Mucosa of descending colon (tissue), 3 donors: Measurements from ENCODE around the gene RASD2. TPM values are rescaled to one million over a fixed set of nuclear protein-coding genes. Genes with fewer than 3 reads are reported as not detected.

ENCODE experiments used
- ATAC-seq: fragments of 200-7000 bp; cut with Tn5 transposase; one replicate; pipeline ENCODE4 v1.9.1; 2020; ENCODE audit warnings: mild to moderate bottlenecking, moderate library complexity
- DNase-seq, 3 donors: peaks; one replicate each; pipeline ENCODE4 v3.0.0-alpha.2; 2020
- H3K36me3 ChIP-seq: fragments of 200-600 bp; one replicate; pipeline ENCODE4 v1.8.0; 2021; ENCODE audit warnings: low read depth, mild to moderate bottlenecking
- H3K4me1 ChIP-seq: fragments of 200-600 bp; one replicate; pipeline ENCODE4 v1.8.0; 2021; ENCODE audit warnings: low read depth, mild to moderate bottlenecking
- H3K4me3 ChIP-seq: fragments of 200-600 bp; one replicate; pipeline ENCODE4 v1.8.0; 2021; ENCODE audit warnings: mild to moderate bottlenecking
- H3K9me3 ChIP-seq: fragments of 200-600 bp; one replicate; pipeline ENCODE4 v1.8.0; 2021; ENCODE audit warnings: mild to moderate bottlenecking
- intact Hi-C, 2 donors: fragments of 100-400 bp; cut with DNase I in 1 of 2; cut with micrococcal nuclease in 1 of 2; formaldehyde crosslinking; loops; one replicate each; pipeline versions ENCODE4 v1.11.0 to v1.11.1; 2022; cut with DNase I, micrococcal nuclease
- total RNA-seq, 3 donors: library from RNA; stranded (reverse); fragmentation: NEBNext Ultra II Directional in 2 of 3; extraction: Animal tissue kit (Norgen Biotek cat#: 25700) in 2 of 3; gene quantifications; one replicate each; pipeline versions ENCODE4 v1.2.1 to v1.2.4, GENCODE V29; 2021 to 2023
- TF ChIP-seq, protein P1 (sequence below): fragments of 200-600 bp; IDR thresholded peaks from one replicate; pipeline ENCODE4 v1.8.0; 2022; ENCODE audit warnings: antibody characterized with exemption, mild to moderate bottlenecking
- donor health status: DM: no; HTN: no; CAD: no; lungs with moderate emphysema.
- donor health status: DM: no; HTN: no; CAD: no.
- donor health status: DM: no; HTN: yes; CAD: no.

RASD2 gene
- total RNA-seq, 3 donors from 2014 or later: 11.7 to 34.0 (median 19.2) TPM

DNA sequence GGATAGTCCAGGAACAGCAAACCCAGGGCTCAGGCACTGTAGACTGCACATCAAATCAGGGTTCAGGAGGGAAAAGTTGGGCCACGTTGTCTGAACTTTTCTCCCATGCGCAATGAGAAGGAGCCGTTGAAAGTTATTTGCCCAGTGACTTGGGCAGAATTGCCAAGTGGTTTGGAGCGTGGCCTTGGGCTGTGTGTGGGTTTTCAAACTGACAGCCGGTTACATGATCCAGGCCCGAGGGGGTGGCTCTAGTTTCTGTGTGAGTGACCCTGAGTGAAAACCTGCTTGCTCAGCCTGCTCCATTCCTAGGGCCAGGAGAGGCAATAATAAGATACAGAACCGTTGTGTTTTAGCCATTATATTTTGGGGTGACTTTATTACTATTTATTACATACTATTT is 56.2 kb downstream of the RASD2 start:
- H3K4me3 ChIP-seq: no peak overlapping the region
- TF ChIP-seq, protein P1, sequence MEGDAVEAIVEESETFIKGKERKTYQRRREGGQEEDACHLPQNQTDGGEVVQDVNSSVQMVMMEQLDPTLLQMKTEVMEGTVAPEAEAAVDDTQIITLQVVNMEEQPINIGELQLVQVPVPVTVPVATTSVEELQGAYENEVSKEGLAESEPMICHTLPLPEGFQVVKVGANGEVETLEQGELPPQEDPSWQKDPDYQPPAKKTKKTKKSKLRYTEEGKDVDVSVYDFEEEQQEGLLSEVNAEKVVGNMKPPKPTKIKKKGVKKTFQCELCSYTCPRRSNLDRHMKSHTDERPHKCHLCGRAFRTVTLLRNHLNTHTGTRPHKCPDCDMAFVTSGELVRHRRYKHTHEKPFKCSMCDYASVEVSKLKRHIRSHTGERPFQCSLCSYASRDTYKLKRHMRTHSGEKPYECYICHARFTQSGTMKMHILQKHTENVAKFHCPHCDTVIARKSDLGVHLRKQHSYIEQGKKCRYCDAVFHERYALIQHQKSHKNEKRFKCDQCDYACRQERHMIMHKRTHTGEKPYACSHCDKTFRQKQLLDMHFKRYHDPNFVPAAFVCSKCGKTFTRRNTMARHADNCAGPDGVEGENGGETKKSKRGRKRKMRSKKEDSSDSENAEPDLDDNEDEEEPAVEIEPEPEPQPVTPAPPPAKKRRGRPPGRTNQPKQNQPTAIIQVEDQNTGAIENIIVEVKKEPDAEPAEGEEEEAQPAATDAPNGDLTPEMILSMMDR: no peak
- no peaks in the 10 kb centered on the region for H3K36me3 ChIP-seq
- no peaks in the 10 kb centered on the region for H3K9me3 ChIP-seq
- intact Hi-C loops: no loop called here
- H3K4me1 ChIP-seq: no peaks in the 10 kb centered on the region
- ATAC-seq: no peak
- DNase-seq: no peak

DNA sequence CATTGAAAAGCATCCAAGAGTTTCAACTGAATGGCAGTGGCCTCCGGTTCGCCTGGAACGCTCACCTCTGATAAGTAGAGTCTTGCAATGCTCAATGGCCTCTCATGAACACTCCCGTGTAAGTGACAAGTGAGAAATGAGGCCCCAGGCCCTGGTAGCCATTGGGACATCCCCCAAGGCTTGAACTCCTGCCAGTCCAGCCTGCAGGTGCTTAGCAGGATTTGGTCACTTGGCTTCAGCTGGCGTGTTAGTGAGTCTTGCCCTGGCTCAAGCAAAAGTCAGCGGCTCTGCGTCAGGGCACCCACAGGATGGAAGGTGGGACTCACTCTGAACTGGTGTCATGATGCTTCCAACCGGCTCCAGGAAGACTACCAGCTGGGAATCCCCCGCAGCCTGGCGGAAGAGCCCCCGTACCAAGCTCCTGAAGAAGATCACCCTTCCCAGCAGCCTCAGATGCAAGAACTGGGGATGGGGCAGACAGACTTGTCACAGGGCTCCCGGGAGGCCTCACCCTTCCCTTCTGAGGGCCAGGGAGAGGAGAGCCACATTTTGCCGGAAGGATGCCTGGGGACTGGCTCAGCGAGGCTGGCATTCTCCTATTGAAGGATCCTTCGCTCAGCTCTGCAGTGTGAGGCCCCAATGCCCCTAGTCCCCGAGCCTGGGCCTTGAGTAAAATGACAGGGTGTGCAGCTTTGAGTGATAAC is 57.2 kb downstream of the RASD2 start:
- Histone ChIP-seq H3K4me3 (no peak overlapping the region), H3K9me3 (no peaks in the 10 kb centered on the region), H3K4me1 (no peaks in the 10 kb centered on the region), H3K36me3 (no peaks in the 10 kb centered on the region)
- no peak for DNase-seq
- no peak for ATAC-seq
- TF ChIP-seq, protein P1: no peak
- intact Hi-C loops: no loop called here

DNA sequence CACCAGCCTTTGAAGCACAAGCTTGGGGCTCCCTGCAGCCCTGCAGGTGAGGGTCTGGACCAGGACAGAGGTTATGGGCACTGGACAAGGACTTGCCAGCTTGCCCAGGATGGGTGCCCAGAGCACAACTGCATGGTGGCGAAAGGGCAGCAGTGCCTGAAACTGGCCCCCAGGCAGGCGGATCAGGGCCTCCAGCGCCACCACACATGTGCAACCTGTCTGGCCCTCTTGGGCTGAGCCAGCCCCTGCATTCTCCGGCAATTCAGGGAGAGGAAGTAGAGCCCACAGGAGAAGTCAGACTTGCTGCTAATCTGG is 57.7 kb downstream of the RASD2 start:
- intact Hi-C loops: no loop called here
- DNase-seq: no peak
- ATAC-seq: no peak
- TF ChIP-seq, protein P1: no peak
- Histone ChIP-seq H3K4me1 (no peaks in the 10 kb centered on the region), H3K4me3 (no peak overlapping the region), H3K9me3 (no peaks in the 10 kb centered on the region), H3K36me3 (no peaks in the 10 kb centered on the region)

DNA sequence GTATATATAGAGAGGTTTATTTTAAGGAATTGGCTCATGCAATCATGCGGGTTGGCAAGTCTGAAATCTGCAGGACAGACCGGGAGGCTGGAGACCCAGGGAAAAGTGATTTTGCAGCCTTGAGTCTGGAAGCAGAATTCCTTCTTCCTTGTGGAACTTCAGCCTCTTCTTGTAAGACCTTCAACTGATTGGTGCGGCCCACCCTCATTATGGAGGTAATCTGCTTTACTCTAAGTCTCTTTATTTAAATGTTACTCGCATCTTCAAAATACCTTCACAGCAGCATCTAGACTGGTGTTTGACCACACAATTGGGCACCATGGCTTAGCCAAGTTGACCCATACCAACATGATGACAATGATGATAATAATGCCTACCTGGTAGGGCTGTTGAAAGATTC is 58.7 kb downstream of the RASD2 start:
- no peaks in the 10 kb centered on the region for H3K9me3 ChIP-seq
- H3K36me3 ChIP-seq: no peaks in the 10 kb centered on the region
- TF ChIP-seq, protein P1: no peak
- H3K4me1 ChIP-seq: no peaks in the 10 kb centered on the region
- H3K4me3 ChIP-seq: no peak overlapping the region
- DNase-seq (no peak), ATAC-seq (no peak)
- intact Hi-C loops: no loop called here

DNA sequence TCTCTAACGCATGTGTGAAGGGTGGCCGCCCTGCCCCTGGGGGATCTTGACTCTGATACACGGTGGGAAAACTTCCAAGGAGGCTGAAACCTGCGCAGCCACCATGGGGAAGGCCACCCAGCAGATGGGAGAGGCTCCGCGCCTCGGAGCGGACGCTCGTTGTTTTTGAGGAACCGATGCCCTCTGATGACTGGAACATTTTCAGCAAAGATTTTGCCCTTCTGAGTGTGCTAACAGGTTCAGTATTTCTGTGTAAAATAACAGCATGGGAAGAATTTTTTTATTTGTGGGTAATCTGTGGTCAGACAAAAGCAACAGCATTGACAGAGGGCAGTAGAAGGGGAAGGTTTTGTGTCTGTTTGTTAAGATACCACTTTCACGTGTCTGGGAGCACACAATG is 59.8 kb downstream of the RASD2 start:
- intact Hi-C loops: no loop called here
- H3K4me3 ChIP-seq: no peak overlapping the region
- DNase-seq (no peak), ATAC-seq (no peak)
- no peaks in the 10 kb centered on the region for H3K9me3 ChIP-seq
- H3K4me1 ChIP-seq: no peaks in the 10 kb centered on the region
- no peaks in the 10 kb centered on the region for H3K36me3 ChIP-seq
- TF ChIP-seq, protein P1: no peak

DNA sequence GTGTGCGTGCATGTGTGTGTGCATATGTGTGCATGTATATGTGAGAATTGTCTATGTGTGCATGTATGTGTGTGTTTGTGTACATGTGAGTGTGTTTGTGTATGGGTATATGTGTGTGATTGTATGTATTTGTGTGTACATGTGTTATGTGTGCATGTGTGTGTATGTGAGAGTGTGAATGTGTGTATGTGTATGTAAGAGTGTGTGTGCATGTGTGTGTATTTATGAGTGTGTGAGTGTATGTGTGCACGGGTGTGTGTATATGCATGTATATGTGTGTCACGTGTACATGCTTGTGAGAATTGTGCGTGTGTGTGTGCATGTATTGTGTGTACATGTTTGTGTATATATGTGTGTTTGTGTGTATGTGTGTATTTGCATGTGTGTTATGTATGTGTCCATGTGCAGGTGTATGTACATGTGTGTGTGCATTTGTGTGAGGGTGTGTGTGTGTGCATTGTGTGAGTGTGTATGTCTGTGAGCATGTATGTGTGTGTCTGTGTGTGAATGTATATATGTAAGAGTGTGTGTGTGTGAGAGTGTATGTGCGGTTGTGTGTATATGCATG is 60.5 kb downstream of the RASD2 start:
- Histone ChIP-seq H3K4me1 (no peaks in the 10 kb centered on the region), H3K36me3 (no peaks in the 10 kb centered on the region), H3K4me3 (no peak overlapping the region), H3K9me3 (no peaks in the 10 kb centered on the region)
- no peak for DNase-seq
- TF ChIP-seq, protein P1: no peak
- no peak for ATAC-seq
- intact Hi-C loops: no loop called here
